Measurements from ENCODE around the gene CES3. TPM values are rescaled to one million over a fixed set of nuclear protein-coding genes. Genes with fewer than 3 reads are reported as not detected.

The CES3 gene
- total and polyA plus RNA-seq, 9 of the 15 experiments (the other 6 are each of a cell fraction or from before 2014, with no cell fraction given) = 0.06 to 2.2 (median 0.68) TPM

DNA sequence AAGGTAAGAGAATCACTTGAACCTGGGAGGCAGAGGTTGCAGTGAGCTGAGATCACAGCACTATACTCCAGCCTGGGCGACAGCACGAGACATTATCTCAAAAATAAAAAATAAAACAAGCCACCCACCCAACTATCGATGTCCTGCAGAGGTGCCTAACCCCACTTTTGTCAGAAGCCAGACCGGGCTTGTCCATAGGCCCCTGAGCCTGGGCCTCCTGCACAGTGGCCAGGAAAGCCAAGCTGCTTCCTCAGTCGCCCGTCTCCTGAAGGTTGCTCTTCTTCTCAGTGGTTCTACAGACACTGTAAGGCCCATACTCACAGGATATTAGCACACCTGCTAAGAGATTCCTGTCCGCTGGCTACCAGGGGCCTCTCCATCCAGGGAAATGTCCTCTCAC lies 14.5 kb upstream of the CES3 start:
- no peak overlapping the region for H3K4me2 ChIP-seq (ENCODE audit: insufficient read depth, low read length)
- H3K9ac ChIP-seq (ENCODE audit: insufficient read depth in 1 of 2, low read depth in 2 of 2, low read length in 2 of 2) = no peak overlapping the region
- in situ Hi-C loops (cut with MboI) = no loop called here
- no peak overlapping the region for H3K27ac ChIP-seq (ENCODE audit: extremely low read depth, low read depth, low read length)
- no peaks in the 10 kb centered on the region for H4K20me1 ChIP-seq (replicated peaks; ENCODE audit: control insufficient read depth, insufficient read depth, low read length)
- H3K4me1 ChIP-seq (replicated peaks in 1 of 2; ENCODE audit: control insufficient read depth in 2 of 2, insufficient read depth in 2 of 2, low read length in 2 of 2) = peaks cover 0 to 16% of the 10 kb centered on the region in 2 experiments; a peak in 1 of 5 replicates
- H3K36me3 ChIP-seq (ENCODE audit: control insufficient read depth, insufficient read depth, low read length) = peaks cover 24% of the 10 kb centered on the region; the same call in 2 of the 3 replicates
- whole genome bisulfite sequencing (ENCODE audit: insufficient coverage, low coverage, missing lambda C conversion rate) = 28% methylated on average over 7 of the region's 7 CpGs
- no TSS peak for BruUV-seq (replicated peaks)
- FAIRE-seq (no peak), DNase-seq (ENCODE audit: extremely low read depth in 1 of 4, low spot score in 3 of 4) (no peak), ATAC-seq (no peak)
- peaks cover under 1% of the 10 kb centered on the region for H3K9me3 ChIP-seq (replicated peaks; ENCODE audit: control insufficient read depth, insufficient read depth, low read depth, low read length)
- ChIA-PET POLR2A (no interaction called here), CTCF (ENCODE audit: low intra/inter-chr PET ratio) (interaction anchor here (0.7 to 2.4 kb wide), 2 partner anchors 52 to 154 kb away, joined by 4 to 9 read pairs; no protein-coding TSS in a partner anchor)
- no peaks in the 10 kb centered on the region for H3K79me2 ChIP-seq (ENCODE audit: control insufficient read depth, insufficient read depth, low read length)
- TF ChIP-seq BMI1 (IDR thresholded peaks at IDR 0.05; ENCODE audit: low read length) (no peak), MTA1 (IDR thresholded peaks at IDR 0.05; ENCODE audit: borderline replicate concordance) (no peak), SREBF2 (CRISPR knock-in tag; IDR thresholded peaks at IDR 0.05) (no peak)
- H3K4me3 ChIP-seq = no peak overlapping the region
- H3K27me3 ChIP-seq (ENCODE audit: control insufficient read depth in 2 of 2, insufficient read depth in 2 of 2, low read length in 2 of 2) = no peaks in the 10 kb centered on the region
- H2AFZ ChIP-seq (ENCODE audit: low read depth, low read length) = peak overlapping the region; percentile 51; the same call in 1 of the 2 replicates
- intact Hi-C loops (cut with micrococcal nuclease) = loop anchor here (2.0 to 5.0 kb wide), 3 partner anchors 30 to 156 kb away; no protein-coding TSS in a partner anchor
- H3K9me1 ChIP-seq (ENCODE audit: control insufficient read depth, insufficient read depth, low read length) = no peaks in the 10 kb centered on the region

DNA sequence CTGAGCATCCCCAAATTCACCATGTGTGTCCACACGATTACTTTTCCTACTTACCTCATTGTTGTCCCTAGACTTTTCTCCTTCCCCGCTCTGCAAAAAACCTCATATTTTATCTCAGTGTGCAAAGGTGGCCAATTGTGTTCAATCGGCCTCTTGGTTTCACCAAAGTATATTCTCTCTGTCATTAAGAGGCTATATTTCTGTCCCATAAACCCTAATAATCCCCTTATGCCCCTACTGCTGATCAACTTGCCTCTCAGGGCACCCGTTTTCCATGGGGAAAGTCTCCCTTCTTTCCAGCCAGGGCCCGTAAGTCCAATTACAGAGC lies 14.1 kb upstream of the CES3 start:
- Histone ChIP-seq H3K9me3 (replicated peaks; ENCODE audit: control insufficient read depth, insufficient read depth, low read depth, low read length) (peaks cover 2% of the 10 kb centered on the region), H3K4me3 (no peak overlapping the region), H4K20me1 (replicated peaks; ENCODE audit: control insufficient read depth, insufficient read depth, low read length) (no peaks in the 10 kb centered on the region), H3K79me2 (ENCODE audit: control insufficient read depth, insufficient read depth, low read length) (no peaks in the 10 kb centered on the region), H3K36me3 (ENCODE audit: control insufficient read depth, insufficient read depth, low read length) (peaks cover 20% of the 10 kb centered on the region; the same call in 2 of the 3 replicates), H3K4me2 (ENCODE audit: insufficient read depth, low read length) (no peak overlapping the region), H3K27ac (ENCODE audit: extremely low read depth, low read depth, low read length) (no peak overlapping the region), H2AFZ (ENCODE audit: low read depth, low read length) (peak overlapping the region; percentile 51; the same call in 1 of the 2 replicates), H3K9ac (ENCODE audit: insufficient read depth in 1 of 2, low read depth in 2 of 2, low read length in 2 of 2) (no peak overlapping the region), H3K4me1 (replicated peaks in 1 of 2; ENCODE audit: control insufficient read depth in 2 of 2, insufficient read depth in 2 of 2, low read length in 2 of 2) (peaks cover 0 to 16% of the 10 kb centered on the region in 2 experiments; a peak in 1 of 5 replicates), H3K27me3 (ENCODE audit: control insufficient read depth in 2 of 2, insufficient read depth in 2 of 2, low read length in 2 of 2) (no peaks in the 10 kb centered on the region), H3K9me1 (ENCODE audit: control insufficient read depth, insufficient read depth, low read length) (no peaks in the 10 kb centered on the region)
- ChIA-PET POLR2A (interaction anchor here (0.6 kb wide), 1 partner anchor 272 kb away, joined by 3 read pairs; no protein-coding TSS in a partner anchor), CTCF (ENCODE audit: low intra/inter-chr PET ratio) (interaction anchor here (0.7 to 2.4 kb wide), 2 partner anchors 52 to 154 kb away, joined by 4 to 9 read pairs; no protein-coding TSS in a partner anchor)
- WGBS (ENCODE audit: insufficient coverage, low coverage, missing lambda C conversion rate) = 21% methylated on average over 5 of the region's 5 CpGs
- ATAC-seq (no peak), DNase-seq (ENCODE audit: extremely low read depth in 1 of 4, low spot score in 3 of 4) (no peak), FAIRE-seq (no peak)
- in situ Hi-C loops (cut with MboI) (no loop called here), intact Hi-C loops (cut with micrococcal nuclease) (loop anchor here (2.0 to 5.0 kb wide), 3 partner anchors 30 to 155 kb away; no protein-coding TSS in a partner anchor)
- no TSS peak for BruUV-seq (replicated peaks)
- TF ChIP-seq YY1 (IDR thresholded peaks at IDR 0.05; ENCODE audit: borderline replicate concordance in 1 of 3, control insufficient read depth in 1 of 3, extremely low read depth in 1 of 3, insufficient read depth in 3 of 3, insufficient read length in 1 of 3, insufficient replicate concordance in 2 of 3, low read depth in 1 of 3, low read length in 2 of 3) = no peak
- TF ChIP-seq, protein P1, sequence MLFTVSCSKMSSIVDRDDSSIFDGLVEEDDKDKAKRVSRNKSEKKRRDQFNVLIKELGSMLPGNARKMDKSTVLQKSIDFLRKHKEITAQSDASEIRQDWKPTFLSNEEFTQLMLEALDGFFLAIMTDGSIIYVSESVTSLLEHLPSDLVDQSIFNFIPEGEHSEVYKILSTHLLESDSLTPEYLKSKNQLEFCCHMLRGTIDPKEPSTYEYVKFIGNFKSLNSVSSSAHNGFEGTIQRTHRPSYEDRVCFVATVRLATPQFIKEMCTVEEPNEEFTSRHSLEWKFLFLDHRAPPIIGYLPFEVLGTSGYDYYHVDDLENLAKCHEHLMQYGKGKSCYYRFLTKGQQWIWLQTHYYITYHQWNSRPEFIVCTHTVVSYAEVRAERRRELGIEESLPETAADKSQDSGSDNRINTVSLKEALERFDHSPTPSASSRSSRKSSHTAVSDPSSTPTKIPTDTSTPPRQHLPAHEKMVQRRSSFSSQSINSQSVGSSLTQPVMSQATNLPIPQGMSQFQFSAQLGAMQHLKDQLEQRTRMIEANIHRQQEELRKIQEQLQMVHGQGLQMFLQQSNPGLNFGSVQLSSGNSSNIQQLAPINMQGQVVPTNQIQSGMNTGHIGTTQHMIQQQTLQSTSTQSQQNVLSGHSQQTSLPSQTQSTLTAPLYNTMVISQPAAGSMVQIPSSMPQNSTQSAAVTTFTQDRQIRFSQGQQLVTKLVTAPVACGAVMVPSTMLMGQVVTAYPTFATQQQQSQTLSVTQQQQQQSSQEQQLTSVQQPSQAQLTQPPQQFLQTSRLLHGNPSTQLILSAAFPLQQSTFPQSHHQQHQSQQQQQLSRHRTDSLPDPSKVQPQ (CRISPR knock-in tag; IDR thresholded peaks at IDR 0.05; ENCODE audit: borderline replicate concordance) = no peak
- TF ChIP-seq, protein P2, sequence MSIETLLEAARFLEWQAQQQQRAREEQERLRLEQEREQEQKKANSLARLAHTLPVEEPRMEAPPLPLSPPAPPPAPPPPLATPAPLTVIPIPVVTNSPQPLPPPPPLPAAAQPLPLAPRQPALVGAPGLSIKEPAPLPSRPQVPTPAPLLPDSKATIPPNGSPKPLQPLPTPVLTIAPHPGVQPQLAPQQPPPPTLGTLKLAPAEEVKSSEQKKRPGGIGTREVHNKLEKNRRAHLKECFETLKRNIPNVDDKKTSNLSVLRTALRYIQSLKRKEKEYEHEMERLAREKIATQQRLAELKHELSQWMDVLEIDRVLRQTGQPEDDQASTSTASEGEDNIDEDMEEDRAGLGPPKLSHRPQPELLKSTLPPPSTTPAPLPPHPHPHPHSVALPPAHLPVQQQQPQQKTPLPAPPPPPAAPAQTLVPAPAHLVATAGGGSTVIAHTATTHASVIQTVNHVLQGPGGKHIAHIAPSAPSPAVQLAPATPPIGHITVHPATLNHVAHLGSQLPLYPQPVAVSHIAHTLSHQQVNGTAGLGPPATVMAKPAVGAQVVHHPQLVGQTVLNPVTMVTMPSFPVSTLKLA (conservative IDR thresholded peaks at IDR 0.05) = 0 out of 4 replicates have a peak, but pooled peaks of 1 of the 2 experiments have one; percentile 13
- TF ChIP-seq, protein P3, sequence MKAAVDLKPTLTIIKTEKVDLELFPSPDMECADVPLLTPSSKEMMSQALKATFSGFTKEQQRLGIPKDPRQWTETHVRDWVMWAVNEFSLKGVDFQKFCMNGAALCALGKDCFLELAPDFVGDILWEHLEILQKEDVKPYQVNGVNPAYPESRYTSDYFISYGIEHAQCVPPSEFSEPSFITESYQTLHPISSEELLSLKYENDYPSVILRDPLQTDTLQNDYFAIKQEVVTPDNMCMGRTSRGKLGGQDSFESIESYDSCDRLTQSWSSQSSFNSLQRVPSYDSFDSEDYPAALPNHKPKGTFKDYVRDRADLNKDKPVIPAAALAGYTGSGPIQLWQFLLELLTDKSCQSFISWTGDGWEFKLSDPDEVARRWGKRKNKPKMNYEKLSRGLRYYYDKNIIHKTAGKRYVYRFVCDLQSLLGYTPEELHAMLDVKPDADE (conservative IDR thresholded peaks at IDR 0.05; ENCODE audit: control insufficient read depth, low read depth, low read length) = no peak

Data from K562 (cell line).